SK-N-DZ (cell line): ENCODE results near the gene CD4. TPM values are rescaled to one million over a fixed set of nuclear protein-coding genes. Genes with fewer than 3 reads are reported as not detected.
A peak's percentile ranks its signal among the peaks of the same experiment; 100 is the strongest.
"Not testable (repeated sequence)": the region's sequence is repeated elsewhere in the genome, so short reads cannot be mapped to it uniquely, and the experiment has no call there.

Experiments used
- DNase-seq: peaks from one replicate; pipeline ENCODE4 v3.0.0-alpha.2; 2015; ENCODE audit warnings: low spot score
- polyA plus RNA-seq, 2 experiments: library from polyadenylated mRNA; depleted of rRNA; stranded (reverse); fragments of >200 nt; gene quantifications; 2 replicates each; pipeline ENCODE4 v1.2.3, GENCODE V29; 2014

Gene CD4
- 5.8 and 7.7 TPM in 2 replicates for polyA plus RNA-seq (2014; cell fraction: cytosol; rRNA removed)
- polyA plus RNA-seq (2014; cell fraction: nucleus; rRNA removed), result 6.6 and 8.7 TPM in 2 replicates

GRCh38 chr12:6788972-6789924 lies at the start of gene CD4:
Gene CD4 (plus strand): TSS chr12:6789528. CDS start chr12:6800139, 10,611 bp downstream.
- no peak for DNase-seq

GRCh38 chr12:6742080-6742479 lies 47.2 kb upstream of the CD4 start:
- not testable (repeated sequence) for DNase-seq

GRCh38 chr12:6742834-6743233 lies 46.5 kb upstream of the CD4 start:
- DNase-seq, result no peak

GRCh38 chr12:6743300-6743699 lies 46.0 kb upstream of the CD4 start:
- DNase-seq, result not testable (repeated sequence)

- no peak for DNase-seq
These were observed 43.4 kb upstream of the CD4 start for GRCh38 chr12:6745741-6746525.

GRCh38 chr12:6747216-6747615 lies 42.1 kb upstream of the CD4 start:
- no peak for DNase-seq

- DNase-seq, result no peak
These were observed 40.6 kb upstream of the CD4 start for GRCh38 chr12:6748761-6749160.

GRCh38 chr12:6750506-6750905 lies 38.8 kb upstream of the CD4 start:
- no peak for DNase-seq

GRCh38 chr12:6751767-6752166 lies 37.6 kb upstream of the CD4 start:
- DNase-seq, result no peak

- peak; percentile 72 for DNase-seq
These were observed 37.0 kb upstream of the CD4 start for GRCh38 chr12:6752167-6752920.

GRCh38 chr12:6752921-6753771 lies 36.2 kb upstream of the CD4 start, which contains the start of gene MLF2:
Gene MLF2 (minus strand): TSS chr12:6753141. CDS start chr12:6752334, 807 bp downstream.
- peak; percentile 98 for DNase-seq

GRCh38 chr12:6753772-6754356 lies 35.5 kb upstream of the CD4 start:
- DNase-seq, result no peak

- DNase-seq, result no peak
These were observed 34.9 kb upstream of the CD4 start for GRCh38 chr12:6754411-6754810.

GRCh38 chr12:6757028-6757690 lies 32.2 kb upstream of the CD4 start:
- no peak for DNase-seq

GRCh38 chr12:6758506-6759095 lies 30.7 kb upstream of the CD4 start:
- DNase-seq, result peak; percentile 64

GRCh38 chr12:6759741-6760140 lies 29.6 kb upstream of the CD4 start:
- DNase-seq, result no peak

GRCh38 chr12:6763380-6763779 lies 25.9 kb upstream of the CD4 start:
- no peak for DNase-seq

- DNase-seq, result peak; percentile 100
These were observed 25.1 kb upstream of the CD4 start for GRCh38 chr12:6764011-6764828.
